GM19238 (cell line): Measurements from ENCODE around the gene MSH3.
"Not testable (repeated sequence)": the region's sequence is repeated elsewhere in the genome, so short reads cannot be mapped to it uniquely, and the experiment has no call there.

Experiments used
- DNase-seq: peaks from one replicate; pipeline ENCODE4 v3.0.0; 2011; ENCODE audit warnings: low spot score; ENCODE audit not compliant: insufficient read length

The MSH3 gene

DNA sequence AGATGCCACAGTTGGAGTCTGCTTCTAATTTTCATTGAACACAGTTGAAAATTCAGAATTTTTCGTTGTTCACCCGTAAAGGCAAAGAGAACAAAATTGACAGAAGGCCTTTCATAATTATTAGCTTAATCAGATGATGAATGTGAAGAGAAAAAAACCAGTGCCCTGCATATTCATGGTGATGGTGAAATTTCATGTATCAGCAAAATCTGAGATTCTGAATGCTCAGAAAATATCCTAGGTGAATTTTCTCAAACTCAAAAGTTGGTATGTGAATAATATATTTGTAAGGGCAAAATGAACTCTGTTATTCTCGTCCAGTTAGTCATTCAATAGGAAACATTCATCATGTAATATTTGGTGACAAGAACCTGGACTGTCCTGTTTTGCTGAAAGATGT lies 136.2 kb downstream of the MSH3 start:
- DNase-seq: no peak

GRCh38 chr5:80793354-80793753 lies 138.9 kb downstream of the MSH3 start:
- no peak for DNase-seq

DNA sequence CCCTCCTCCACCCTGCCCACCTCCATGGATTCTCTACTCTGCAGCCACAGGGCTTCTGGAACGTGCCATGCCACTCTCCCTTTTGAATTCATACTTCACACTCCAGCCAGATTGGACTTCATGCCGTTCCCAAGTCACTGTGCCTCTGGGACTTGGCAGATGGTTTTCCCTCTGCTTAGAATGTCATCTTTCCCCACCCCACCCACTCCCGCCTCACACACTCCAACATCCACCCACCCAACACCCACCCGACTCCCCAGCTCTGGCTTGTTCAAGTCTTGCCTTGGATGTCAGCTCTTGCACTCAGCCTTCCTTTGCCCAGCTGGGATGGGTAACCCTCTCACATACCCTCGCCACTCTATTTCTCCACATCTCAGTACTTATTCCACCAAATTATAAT lies 142.4 kb downstream of the MSH3 start:
- no peak for DNase-seq

DNA sequence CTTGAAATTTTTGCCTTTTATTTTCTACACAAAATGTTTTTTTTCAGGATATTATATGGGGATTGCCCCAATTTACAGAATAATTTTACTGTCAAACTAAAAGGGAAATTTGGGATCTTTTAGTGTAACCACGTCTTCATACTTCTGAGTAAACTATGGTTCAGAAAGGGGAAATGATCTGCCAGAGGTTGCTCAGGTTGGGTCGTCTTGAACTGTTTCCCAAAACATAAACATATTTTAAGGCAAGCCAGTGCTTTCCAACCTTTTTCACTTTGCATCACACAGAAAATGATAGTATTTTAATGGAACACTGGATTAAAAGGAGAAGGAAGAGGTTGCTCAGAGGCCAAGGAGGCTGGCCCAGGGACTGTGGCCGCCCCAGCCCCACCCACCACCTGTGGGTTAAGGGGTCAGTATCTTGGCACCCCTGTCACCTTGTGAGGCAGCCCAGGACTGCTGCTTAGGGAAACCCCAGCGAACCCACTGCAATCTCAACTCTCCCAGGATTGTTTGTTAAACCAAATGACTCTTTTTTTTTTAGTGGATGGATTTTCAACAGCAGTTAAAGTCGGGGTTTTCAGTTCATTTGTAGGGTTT lies 143.1 kb downstream of the MSH3 start:
- no peak for DNase-seq

- DNase-seq: no peak
Measured at GRCh38 chr5:80798166-80798565, 143.7 kb downstream of the MSH3 start.

DNA sequence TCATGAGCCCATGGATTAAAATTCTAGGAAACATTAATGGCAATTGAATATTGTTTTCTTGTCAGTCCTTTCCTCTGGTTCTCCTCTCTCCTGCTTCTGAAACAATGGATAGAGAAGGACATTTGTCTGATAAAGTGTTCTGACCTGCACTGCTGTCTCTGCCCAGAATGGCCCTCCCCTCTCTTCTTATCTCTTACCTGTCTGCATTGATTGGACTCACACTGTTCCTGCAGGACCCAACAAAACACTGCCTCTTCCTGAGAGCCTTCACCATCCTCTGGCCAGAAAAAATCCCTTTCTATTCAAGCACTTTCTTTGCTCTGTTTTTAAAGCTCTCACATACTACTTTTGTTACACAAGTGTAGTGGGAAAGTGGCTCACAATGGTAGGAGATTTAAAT lies 144.2 kb downstream of the MSH3 start:
- no peak for DNase-seq

DNA sequence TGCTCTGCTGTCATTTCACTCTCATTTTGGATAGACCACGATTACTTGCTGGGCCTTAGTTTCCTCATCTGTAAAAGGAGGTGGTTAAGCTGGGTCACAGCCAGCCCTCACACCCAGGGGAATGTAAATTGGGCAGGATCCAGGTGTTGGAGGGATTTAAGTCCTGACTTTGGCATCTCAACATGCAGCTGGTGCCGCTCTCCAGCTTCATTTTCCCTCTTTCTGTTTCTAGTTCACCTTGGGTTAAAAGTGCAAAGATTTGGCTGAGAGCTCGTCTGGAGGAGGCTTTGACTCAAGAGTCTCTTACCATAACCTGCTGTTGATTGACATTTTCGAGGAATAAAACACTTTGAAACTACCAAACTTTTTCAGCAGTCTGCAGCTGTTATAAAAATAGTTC lies 144.6 kb downstream of the MSH3 start:
- DNase-seq: no peak

DNA sequence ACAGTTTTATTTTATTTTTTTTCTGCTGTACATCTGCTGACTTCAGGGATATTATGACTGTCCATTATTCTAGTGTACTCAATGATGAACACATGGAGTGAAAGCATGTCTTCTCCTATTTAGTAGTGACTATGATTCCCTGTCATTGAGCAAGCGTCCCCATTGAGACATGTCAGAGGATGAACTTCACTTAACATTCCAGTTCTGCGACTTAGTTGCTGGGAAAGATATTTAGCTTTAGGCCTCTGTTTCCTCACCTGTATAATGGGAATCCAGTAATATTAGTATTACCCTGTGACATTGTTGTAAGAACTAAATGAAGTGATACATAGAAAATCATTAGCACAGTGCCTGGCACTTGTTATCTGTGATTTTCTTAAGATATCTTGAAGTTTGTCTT lies 145.1 kb downstream of the MSH3 start:
- no peak for DNase-seq

DNA sequence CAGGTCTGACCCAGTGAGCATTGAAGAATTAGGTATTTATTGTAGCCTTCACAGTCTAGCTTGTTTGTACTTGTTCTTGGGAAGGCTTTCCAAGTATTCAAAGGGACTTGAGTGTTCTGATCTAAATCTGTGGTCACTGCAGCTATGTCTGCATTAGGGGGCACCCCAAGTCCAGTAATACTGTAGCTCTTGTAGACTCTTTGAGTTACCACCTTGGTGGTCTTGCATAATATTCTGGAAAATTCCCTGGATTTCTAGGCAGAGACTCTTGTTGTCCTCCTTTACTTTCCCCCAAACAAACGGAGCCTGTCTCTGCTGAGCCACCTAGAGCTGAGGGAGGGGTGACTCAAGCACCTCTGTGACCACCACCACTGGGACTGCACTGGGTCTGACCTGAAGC lies 149.9 kb downstream of the MSH3 start:
- no peak for DNase-seq

DNA sequence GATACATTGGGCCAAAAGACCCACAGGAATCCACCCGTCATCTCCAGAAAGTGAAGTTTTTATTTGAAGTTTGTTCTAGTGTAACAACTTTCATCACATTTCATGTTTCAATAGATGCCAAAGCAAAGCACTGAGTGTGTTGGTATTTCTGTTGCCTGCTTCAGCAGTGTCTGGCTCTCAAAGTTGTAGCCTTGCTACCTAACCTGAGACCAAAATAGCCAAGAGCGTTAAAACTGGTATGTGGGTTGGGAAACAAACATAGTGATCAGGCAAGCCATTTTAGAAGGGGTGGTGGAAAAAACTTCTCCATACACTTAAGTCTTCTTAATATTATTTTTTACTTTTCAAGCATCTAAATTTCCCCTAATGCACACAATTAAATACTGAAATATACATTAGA lies 150.6 kb downstream of the MSH3 start:
- no peak for DNase-seq

DNA sequence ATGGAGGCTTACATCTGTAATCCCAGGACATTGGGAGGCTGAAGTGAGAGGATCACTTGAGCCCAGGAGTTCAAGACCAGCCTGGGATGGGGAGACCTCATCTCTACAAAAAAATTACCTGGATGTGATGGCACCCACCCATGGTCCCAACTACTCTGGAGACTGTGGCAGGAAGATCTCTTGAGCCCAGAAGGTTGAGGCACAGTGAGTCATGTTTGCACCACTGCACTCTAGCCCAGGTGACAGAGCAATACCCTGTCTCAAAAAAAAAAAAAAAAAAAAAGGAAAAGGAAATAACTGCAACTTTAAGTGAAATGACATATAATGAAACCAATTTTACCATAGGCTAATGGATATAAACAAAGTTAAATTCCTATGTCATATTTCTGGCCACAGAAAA lies 152.5 kb downstream of the MSH3 start:
- no peak for DNase-seq

- no peak for DNase-seq
Measured at GRCh38 chr5:80809451-80809850, 155.0 kb downstream of the MSH3 start.

- DNase-seq: no peak
Measured at GRCh38 chr5:80810425-80810824, 156.0 kb downstream of the MSH3 start.

DNA sequence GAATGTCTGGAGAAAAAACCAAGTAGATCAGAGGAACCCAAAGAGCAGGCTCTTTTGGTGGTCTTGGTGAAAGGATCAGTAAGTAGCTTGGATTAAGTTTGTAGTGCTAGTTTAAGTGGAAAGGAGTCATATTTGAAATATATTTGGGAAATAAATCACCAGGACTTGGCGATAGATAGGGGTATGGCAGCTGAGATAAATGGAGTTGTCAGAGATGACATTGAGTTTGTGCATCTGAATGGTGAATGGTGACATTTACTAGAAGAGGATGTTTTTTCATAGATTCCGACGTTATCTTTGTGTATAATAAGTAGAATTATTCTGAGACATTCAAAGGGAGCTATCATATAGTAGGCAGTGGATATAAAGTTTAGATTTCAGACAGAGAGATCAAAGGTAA lies 162.1 kb downstream of the MSH3 start:
- no peak for DNase-seq

- DNase-seq: no peak
Measured at GRCh38 chr5:80820685-80821084, 166.2 kb downstream of the MSH3 start.

DNA sequence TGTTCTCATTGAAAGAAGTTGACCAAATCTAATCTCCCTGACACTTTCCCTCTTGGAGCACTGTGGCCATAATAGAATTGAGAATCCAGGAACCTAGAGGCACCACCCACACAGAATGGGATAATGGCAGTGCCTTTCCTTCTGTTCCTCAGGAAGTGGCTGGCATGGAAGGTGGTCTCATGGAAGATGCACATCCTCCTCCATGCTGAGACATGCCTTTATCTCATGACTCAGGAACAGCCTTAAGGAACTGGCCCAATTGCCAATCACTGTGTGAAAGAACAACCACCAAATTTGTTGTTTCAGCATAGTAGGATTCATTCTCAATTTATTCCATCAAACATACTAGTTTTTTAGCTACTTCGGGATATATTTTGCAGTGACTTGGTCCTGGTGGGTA lies 168.2 kb downstream of the MSH3 start:
- no peak for DNase-seq

- not testable (repeated sequence) for DNase-seq
Measured at GRCh38 chr5:80824159-80824558, 169.7 kb downstream of the MSH3 start.

DNA sequence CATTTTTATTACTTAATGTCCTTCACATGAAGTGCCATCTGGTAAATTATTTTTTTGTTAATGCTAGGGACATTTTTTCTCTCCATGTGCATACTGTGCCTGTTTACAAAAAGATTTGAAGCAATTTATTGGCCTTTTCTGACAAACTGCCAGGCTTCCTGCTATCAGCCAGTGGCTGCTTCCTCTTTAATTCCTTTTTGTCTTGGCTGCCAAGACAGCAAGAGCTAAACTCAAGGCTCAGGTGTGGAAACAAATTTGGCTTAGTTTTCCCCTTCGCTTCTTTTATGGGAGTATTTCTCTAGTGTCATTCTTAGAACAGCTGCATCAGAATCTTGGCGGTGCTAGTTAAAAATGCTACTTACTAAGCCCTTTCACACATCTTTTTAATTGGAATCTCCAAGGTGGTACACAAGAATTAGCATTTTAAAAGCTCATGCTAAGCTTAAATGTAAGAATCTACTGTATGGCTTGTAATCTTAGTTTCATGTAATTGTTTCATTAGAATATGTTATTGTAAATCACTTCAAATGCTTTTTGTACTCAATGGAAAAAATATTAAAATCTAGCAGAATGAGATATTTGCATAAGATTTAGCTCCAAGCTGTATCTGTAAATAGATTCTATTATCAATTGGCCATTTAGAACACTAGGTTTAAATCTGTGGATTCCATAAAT lies 171.5 kb downstream of the MSH3 start:
- no peak for DNase-seq

DNA sequence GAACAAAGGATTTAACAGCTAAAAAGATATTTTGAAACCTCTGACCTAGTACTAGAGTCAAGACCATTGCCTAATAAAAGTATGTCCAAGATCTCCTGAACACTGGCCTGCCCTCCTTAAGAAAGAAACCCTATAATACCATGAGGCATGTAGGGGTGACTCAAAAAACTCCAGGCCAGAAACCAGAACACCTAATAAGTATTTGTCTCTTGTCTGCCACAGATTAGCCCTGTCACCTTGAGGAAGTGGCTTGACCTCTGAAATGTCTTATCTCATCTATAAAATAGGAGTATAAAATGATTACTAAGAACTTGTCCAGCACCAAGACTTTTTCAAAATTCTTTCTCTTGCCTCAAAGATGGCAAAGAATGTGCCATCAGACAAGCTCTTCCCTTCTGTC lies 180.3 kb downstream of the MSH3 start:
- DNase-seq: no peak

GRCh38 chr5:80835128-80835527 lies 180.7 kb downstream of the MSH3 start:
- no peak for DNase-seq

DNA sequence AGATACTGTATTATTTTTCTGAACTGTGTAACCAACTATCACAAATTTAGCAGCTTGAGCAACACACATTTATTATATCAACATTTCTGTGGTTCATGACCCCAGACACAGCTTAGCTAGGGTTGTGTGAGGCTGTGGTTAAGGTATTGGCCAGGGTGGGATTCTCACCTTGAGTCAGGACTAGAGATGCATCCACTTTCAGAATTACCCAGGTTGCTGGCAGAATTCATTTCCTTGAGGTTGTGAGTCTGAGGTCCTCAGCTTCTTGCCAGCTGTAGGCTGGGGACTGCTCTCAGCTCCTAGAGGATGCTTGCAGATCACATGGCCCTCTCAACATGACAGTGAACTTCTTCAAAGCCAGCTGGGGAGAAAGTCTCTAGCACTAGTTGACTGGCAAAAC lies 183.2 kb downstream of the MSH3 start:
- peak; percentile 23 for DNase-seq

DNA sequence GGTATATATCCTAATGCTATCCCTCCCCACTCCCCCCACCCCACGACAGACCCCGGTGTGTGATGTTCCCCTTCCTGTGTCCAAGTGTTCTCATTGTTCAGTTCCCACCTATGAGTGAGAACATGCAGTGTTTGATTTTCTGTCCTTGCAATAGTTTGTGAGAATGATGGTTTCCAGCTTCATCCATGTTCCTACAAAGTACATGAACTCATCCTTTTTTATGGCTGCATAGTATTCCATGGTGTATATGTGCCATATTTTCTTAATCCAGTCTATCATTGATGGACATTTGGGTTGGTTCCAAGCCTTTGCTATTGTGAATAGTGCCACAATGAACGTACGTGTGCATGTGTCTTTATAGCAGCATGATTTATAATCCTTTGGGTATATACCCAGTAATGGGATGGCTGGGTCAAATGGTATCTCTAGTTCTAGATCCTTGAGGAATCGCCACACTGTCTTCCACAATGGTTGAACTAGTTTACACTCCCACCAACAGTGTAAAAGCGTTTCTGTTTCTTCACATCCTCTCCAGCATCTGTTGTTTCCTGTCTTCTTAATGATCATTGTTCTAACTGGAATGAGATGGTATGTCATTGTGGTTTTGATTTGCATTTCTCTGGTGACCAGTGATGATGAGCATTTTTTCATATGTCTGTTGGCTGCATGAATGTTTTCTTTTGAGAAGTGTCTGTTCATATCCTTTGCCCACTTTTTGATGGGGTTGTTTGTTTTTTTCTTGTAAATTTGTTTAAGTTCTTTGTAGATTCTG lies 186.8 kb downstream of the MSH3 start:
- DNase-seq: not testable (repeated sequence)

- not testable (repeated sequence) for DNase-seq
Measured at GRCh38 chr5:80846422-80846821, 192.0 kb downstream of the MSH3 start.
